ENCODE results near the gene SUN5. TPM values are rescaled to one million over a fixed set of nuclear protein-coding genes. Genes with fewer than 3 reads are reported as not detected.
"Not testable (repeated sequence)": the region's sequence is repeated elsewhere in the genome, so short reads cannot be mapped to it uniquely, and the experiment has no call there.

The SUN5 gene
- total RNA-seq, 1 experiment from 2014 or later = not detected

GRCh38 chr20:32977281-32978008 lies 26.8 kb downstream of the SUN5 start:
- DNase-seq (ENCODE audit: low read depth) = no peak

- no peak for DNase-seq (ENCODE audit: low read depth)
Measured at GRCh38 chr20:32976746-32977145, 27.5 kb downstream of the SUN5 start.

GRCh38 chr20:32975698-32976674 lies 28.2 kb downstream of the SUN5 start:
- no peak for DNase-seq (ENCODE audit: low read depth)

GRCh38 chr20:32975121-32975520 lies 29.1 kb downstream of the SUN5 start:
- DNase-seq (ENCODE audit: low read depth) = not testable (repeated sequence)

- DNase-seq (ENCODE audit: low read depth) = not testable (repeated sequence)
Measured at GRCh38 chr20:32974204-32975064, 29.8 kb downstream of the SUN5 start.

GRCh38 chr20:32973077-32973717 lies 31.0 kb downstream of the SUN5 start:
- no peak for DNase-seq (ENCODE audit: low read depth)

GRCh38 chr20:32972181-32973076 lies 31.8 kb downstream of the SUN5 start:
- DNase-seq (ENCODE audit: low read depth) = peak; percentile 35

GRCh38 chr20:32971703-32972161 lies 32.5 kb downstream of the SUN5 start:
- no peak for DNase-seq (ENCODE audit: low read depth)

GRCh38 chr20:32970973-32971300 lies 33.3 kb downstream of the SUN5 start:
- no peak for DNase-seq (ENCODE audit: low read depth)

GRCh38 chr20:32970115-32970972 lies 33.9 kb downstream of the SUN5 start:
- DNase-seq (ENCODE audit: low read depth) = no peak

- DNase-seq (ENCODE audit: low read depth) = no peak
Measured at GRCh38 chr20:32969356-32970114, 34.7 kb downstream of the SUN5 start.

GRCh38 chr20:32968478-32969241 lies 35.6 kb downstream of the SUN5 start:
- DNase-seq (ENCODE audit: low read depth) = no peak

GRCh38 chr20:32967961-32968457 lies 36.2 kb downstream of the SUN5 start:
- no peak for DNase-seq (ENCODE audit: low read depth)

- no peak for DNase-seq (ENCODE audit: low read depth)
Measured at GRCh38 chr20:32966881-32967781, 37.1 kb downstream of the SUN5 start.

GRCh38 chr20:32966382-32966781 lies 37.9 kb downstream of the SUN5 start:
- no peak for DNase-seq (ENCODE audit: low read depth)

GRCh38 chr20:32965581-32966373 lies 38.5 kb downstream of the SUN5 start:
- no peak for DNase-seq (ENCODE audit: low read depth)
